T follicular helper cell (primary cell): ENCODE results near the gene TNNT3.
"Not testable (repeated sequence)": the region's sequence is repeated elsewhere in the genome, so short reads cannot be mapped to it uniquely, and the experiment has no call there.

Experiments used
- DNase-seq: peaks from one replicate; pipeline ENCODE4 v3.0.0-alpha.2; 2020; ENCODE audit warnings: low read depth

Gene TNNT3

DNA sequence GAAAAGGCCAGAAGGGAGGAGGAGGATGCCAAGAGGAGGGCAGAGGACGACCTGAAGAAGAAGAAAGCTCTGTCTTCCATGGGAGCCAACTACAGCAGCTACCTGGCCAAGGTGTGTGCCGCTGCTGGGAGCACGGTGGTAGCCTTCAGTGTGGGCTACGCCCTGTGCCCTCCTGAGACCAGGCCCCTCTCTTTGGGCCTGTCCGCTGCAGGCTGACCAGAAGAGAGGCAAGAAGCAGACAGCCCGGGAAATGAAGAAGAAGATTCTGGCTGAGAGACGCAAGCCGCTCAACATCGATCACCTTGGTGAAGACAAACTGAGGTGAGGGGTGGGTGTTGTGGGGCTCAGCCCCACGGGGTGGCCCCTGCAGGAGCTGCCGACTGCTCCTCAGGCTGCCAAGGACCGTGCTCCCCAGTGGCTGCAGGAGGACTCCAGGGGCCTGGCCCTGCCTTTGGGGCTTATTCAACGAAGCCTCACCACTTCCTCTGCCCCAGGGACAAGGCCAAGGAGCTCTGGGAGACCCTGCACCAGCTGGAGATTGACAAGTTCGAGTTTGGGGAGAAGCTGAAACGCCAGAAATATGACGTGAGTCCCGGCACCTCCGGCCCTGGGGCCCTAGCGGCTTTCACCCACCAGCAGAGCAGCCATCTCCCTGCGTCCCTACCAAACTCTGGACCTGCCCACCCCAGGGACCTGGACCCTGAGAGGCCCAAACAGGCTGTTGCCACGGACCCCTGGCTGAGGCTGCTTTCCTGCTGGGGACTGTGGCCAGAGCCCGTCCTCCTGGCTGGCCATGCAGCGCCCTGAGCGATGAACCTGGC lies 15.0 kb downstream of the TNNT3 start:
- DNase-seq: no peak

DNA sequence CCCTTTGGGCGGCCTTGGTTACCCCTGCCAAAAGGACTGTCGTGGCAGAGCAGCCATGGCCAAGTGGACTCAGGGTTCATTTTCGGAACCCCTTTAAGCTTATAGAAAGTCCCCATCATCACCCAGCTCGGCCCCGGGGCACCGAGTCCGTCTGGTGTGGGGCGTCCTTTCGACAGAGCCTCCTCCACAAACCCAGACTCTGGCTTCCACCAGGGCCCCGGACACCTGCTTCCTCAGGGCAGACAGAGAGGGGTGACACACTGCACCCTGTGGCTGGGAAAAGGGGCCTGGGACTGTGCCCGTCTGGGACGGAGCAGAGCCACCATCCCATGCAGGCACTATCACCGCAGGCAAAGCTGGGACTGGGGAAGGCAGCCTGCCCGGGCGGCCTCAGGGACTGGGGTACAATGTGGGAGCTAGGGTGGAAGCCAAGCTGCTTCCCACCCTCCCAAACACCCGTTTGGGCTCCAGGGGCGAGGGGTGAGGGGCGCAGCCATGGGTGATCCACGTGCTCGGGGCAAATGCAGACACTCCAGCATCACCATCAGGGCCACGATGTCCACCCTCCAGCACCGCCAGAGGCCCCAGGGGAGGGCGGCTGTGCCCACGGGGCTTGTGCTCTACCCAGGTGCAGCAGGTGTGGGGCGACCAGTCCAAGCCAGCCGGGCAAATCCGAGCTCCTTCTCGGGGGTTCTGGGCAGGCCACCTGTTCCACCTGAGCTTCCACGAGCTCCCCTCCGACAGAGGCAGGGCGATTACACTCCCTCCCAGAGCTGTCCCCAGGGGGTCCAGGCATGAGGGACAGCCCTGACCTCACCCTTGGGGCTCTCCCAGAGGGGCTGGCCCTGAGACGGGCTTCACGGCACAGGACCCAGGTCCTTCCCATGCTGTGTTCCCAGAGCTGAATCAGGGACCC lies 15.9 kb downstream of the TNNT3 start:
- DNase-seq: no peak

DNA sequence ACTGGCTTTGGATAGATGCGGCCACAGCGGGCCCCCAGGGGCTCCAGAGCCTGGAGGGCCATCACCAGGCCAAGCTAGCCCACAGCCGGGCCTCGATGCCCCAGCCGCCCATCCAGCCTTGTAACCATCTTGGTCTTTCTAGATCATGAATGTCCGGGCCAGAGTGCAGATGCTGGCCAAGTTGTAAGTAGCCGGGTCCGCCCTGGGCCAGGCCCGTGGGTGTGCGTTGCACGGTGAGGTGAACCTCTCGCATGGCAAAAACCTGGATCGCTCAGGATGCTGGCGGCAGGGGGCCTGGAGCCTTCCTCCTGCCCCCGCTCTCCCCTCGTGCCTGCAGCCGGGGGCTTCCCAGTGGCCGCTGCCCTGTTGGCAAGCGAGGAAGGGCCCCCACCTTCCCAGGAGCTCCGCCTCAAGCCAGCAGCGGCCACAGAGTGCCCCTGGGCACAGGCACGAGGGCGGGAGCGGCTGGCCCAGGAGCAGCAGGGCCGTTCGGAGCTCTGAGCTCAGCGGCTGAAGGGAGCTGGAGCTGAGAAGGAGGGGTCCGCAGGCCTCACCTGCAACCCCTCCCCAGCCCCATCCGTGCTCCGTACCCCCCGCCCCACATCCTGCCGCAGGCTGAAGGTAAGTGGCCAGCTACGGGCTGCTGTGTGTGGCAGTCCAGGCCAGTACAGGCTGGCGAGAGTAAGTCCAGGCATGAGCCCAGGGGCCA lies 16.7 kb downstream of the TNNT3 start:
- no peak for DNase-seq

DNA sequence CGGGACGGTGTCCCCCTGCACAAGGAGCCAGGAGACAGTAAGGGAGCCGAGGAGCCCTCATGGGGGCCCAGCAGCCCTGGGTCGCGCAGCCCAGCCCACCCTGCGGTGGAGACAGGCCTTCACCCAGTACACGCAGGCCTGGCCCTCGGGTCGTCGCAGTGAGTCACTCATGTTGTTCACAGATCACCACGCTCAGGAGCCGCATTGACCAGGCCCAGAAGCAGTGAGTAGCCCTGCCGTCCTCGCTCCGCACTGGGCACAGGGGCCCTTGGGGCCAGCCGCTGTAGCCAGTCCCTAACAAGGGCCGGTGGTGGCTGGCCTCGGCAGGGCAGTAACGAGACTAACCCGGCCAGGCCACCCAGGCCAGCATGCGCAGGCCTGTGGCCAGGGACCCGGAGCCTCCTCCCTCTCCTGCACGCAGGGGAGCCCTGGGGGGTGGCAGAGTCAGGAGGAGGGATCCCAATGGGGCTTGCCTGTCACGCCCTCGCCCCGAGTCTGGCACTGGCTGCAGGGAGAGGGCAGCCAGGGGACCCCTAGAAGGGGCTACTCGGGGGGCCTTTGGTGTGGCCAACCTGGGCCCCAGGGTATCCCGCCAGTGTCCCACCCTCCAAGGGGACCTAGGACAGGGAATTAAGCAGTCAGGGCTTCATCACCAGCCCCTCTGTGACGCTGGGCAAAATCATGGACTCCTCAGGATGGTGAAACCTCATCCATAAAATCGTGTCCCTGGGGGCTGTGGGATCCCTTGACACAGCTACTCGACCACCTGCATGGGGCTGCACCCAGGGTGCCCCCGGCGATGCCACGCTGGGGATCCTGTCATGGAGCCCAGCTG lies 17.5 kb downstream of the TNNT3 start:
- DNase-seq: no peak

DNA sequence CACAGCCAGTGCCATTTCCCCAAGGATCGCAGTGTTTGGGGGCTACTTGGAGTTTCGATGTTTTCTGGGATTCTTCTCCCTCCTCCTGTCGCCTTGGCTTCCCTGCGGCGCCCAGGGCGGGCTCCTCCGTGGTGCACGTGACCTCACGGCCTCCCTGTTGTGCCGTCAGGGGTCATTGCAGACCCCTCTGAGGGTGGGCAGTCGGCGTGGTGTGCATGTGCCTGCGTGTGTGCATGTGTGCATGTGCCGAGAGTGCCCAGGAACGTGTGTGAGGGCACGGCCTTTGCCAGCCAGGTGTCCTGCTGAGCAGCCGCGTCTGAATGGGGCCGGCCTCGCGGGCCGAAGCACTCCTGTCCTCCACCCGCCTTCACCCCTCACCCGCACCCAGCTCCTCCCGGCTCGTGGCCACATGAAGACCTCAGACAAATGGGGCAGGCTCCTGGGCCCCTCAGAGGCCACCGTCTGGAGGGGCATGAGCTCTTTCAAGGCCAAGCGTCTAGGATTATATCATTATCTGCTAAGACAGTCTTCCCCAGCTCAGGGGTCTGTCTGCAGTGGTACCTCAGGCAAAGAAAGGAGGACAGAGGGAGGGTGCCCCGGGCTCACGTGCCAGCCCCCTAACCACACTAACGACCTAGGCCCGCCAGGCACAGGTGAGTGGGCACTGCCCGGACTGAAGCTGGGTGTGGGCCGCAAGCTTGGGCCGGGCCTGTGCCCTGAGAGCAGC lies 18.3 kb downstream of the TNNT3 start:
- no peak for DNase-seq

DNA sequence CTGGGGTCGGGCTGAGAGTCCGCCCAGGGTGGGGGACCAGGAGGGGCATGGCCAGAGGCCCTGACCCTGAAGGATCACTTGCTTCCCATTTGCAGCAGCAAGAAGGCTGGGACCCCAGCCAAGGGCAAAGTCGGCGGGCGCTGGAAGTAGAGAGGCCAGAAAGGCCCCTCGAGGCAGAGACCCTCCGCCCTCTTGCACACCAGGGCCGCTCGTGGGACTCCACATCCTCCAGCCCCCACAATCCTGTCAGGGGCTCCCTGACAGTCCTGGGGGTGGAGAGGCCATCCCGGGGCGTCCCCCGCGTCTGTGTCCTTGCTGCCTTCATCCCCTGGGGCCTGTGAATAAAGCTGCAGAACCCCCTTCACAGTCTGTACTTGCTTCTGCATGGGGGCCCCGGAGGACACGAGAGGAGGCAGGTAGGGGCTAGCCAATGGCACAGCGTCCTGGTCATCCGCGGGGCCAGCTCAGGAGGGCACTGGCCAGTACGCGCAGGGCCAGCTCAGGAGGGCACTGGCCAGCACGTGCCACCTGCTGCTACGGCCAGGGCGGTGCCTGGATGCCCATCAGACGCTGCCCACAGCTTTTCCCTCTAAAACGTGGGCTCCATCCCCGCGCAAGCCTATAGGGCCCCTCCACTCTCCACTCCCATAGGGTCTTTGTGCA lies 19.0 kb downstream of the TNNT3 start:
- no peak for DNase-seq

DNA sequence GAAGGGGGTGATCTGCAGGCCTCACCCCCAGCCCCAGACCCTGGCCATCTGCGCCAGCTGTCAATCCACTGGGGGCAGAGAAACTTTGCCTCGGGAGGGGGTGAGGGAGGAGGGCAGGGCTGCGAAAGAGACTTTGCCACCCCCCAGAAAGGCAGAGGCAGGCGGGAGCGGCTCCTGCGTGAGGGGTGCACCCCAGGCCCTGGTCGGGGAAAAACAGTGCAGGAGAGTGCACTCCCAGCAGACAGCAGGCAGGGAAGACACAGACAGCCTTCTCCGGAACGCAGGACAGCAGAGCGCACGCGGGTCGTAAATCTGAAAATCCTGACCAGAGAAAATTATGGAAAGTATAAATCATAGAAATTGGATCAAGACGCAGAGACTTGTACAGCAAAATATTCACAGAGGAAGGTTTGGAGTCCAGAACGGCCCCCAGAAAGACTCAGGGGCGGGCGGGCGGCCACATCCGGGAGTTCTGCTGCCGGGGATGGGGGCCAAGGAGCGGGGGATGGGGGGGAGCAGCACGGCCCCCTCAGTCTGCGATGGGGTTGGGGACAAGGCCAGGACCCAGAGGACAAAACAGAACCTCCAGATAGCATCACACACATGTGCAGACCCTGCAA lies 19.6 kb downstream of the TNNT3 start:
- DNase-seq: no peak

DNA sequence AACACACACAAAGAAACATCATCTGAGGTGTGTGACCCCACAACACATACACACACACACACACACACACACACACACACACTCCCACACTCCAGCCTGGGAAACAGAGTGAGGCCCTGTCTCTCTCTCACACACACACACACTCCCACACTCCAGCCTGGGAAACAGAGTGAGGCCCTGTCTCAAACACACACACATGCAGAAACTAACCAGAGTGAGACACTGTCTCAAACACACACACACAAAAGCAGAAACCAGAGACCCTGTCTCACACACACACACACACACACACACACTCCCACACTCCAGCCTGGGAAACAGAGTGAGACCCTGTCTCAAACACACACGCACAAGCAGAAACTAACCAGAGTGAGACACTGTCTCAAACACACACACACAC lies 20.3 kb downstream of the TNNT3 start:
- not testable (repeated sequence) for DNase-seq

DNA sequence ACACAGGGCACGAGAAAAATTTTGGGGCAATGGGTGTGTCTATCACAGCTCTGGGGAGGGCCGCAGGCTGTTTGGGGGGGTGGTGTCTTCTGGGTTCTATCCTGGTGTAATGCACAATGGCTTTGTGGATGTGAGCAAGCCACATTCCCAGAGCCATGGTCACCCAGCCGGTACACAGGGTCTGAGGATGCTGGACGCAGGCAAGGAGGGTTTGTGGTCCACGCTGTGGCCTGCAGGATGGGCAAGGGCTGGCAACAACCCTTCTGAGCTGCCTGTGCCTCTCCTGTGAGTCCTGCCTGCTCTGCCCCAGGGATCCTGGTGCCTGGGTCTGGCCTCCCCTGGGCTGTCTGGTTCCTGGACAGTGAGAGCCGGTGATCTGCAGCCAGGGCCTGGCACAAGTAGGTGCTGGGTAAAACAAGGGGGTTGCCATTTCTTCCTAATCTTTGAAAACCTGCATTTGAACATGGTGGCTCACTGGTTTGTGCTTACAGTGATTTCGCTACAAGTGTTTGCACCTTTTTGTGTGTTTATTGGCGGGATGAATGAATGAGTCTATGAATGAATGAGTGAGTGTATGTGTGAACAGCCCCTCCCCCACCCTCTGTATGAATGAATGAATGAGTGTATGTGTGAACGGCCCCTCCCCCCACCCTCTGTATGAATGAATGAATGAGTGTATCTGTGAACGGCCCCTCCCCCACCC lies 23.2 kb downstream of the TNNT3 start:
- no peak for DNase-seq

DNA sequence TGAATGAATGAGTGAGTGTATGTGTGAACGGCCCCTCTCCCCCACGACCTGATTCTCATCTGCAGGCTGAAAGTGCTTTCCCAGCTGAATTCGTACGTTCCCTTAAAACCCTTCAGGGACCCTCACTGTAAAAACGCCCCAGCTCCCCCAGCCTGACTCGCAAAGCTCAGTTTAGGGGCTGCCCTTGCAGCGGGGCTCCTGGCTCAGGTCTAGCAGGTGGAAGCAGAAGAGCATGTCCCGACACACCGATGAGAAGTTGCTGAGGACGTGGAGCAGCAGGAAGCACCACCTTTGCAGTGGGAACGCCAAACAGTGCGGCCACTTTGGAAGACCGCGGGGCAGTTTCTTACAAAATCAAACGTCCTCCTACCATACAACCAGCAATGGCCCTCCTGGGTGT lies 24.1 kb downstream of the TNNT3 start:
- DNase-seq: no peak

DNA sequence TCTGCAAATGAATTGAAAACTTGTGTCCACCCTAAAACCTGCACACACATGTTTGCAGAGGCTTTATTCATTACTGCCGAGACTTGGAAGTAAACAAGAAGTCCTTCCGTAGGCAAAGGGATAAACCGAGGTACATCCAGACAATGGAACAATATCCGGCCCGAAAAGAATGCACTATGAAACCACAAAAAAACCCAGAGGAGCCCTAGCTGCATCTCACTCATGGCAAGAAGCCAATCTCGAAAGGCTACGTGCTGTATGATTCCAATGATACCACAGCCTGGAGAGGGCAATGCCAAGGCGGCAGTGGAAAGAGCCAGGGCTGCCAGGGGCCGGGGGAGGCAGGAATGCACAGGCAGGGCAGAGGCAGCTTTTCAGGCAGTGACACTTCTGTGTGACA lies 24.5 kb downstream of the TNNT3 start:
- DNase-seq: no peak

DNA sequence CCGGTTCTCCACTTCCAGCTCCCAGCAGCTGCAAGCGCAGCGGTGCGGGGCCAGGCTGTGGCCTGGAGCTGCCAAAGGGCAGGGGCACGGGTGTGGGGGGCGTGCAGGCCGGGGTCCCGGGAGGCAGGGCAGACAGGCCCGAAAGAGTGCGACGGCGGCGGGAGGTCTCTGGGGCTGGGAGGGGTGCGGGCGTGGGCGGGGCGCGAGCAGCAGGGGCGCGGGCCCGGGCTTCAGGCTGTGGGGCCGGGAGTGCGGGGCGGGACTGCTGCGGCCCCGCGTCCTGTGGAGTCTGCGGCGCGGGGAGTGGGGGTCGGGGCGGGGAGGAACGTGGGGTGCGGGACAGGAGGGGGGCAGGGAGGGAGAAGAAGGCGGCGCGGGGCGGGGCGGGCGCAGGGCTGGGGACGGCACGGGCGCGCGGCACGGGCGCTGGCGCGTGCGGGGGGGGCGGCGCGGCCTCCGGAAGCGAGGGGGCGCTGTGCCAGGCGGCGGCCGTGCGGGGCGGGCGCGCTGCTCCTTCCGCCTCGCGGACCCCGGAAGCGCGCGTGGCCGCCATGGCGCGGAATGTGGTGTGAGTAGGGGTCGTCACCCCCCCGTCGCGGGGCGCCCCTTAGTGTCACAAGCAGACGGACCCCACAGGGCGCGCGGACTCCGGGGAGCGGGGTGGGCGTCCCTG lies 27.4 kb downstream of the TNNT3 start, which contains the start of gene MRPL23:
Gene MRPL23 (plus strand): TSS at position 521 of the 673 bp plus-strand sequence. CDS start 31 bp downstream, at position 552.
- DNase-seq: peak; percentile 7

DNA sequence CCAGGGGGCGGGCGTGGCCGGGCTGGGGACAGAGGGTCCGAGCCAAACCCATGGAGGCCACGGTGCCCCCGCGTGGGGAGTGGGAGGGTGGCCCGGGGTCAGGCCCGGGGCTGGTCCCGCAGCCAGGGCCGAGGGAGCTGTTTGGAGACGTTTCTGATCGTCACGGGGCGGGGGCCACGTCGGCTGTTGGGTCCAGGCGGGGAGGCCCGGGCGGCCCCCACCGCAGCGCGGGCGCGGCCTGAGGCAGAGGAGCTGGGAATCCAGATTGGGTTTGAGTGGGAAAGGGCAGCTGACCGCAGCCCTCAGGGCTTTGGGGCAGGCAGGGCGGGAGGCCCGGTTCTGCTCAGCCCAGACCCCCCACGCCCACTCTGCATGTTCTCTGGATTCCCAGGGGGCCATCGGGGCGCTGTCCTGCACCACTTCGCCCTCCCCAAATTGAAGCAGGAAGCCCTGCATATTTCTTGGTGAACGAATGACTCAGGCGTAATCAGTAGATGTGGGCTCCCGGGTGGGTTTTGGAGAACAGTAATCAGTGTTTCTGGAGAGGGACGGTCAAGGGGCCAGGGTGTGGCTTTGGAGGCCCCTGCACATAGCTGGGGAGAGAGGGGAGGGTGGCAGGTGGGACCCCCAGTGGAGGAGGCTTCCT lies 28.2 kb downstream of the TNNT3 start:
- DNase-seq: no peak

DNA sequence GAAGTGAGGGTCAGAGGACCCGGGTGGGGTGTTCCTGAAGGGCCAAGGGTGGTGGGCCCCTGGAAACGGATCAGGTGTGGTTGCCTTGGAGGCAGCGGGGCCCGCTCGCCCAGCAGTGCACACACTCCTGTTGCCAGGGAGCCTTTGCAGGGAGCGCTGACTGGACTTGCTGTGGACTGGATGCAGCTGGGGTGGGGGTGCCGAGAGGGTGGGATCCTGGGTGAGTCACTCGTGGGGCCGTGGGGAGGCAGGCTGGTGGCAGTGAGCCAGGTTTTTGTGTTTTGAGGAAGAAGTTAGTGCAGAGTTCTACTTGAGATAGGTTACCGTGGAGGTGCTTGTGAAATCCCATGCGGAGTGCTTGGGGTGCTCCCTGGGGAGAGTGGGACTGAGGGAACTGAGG lies 28.9 kb downstream of the TNNT3 start:
- DNase-seq: no peak

DNA sequence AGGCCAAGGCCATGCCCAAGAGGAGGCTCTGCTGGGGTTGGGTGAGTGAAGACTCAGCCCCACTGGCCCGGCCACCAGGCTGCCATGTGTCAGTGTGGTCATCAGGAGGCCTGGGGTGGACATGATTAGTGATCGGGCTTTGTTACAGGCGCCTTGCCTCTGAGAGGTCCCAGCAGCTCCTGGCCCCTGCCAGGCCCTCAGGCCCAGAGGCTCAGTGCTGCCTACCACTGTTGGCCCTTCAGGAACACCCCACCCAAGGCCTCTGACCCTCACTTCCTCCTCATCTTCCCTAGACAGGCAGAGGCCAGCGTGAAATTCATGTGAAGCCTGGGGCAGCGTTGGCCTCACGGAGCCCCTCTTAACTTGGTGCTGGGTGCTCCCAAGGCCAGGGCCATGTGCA lies 29.8 kb downstream of the TNNT3 start:
- DNase-seq: no peak

DNA sequence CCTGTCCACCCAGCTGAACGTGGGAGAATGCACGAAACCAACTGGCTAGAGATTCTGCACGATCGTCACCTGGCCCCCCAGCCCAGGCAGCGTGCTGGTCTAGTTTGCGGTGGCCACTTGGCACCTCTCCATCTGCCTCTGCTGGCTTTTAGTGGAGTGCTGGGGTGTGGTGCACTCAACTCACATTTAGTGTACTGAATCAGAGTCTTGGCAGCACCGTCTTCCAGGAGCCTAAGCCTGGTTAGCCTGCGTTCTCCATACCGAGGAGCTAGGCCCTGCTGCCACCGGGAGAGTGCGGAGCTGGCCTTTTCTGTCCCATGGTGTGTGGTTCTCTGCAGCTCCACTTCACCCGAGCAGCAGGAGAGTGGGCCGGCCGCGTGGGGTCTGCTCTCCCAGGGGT lies 30.4 kb downstream of the TNNT3 start:
- DNase-seq: no peak

DNA sequence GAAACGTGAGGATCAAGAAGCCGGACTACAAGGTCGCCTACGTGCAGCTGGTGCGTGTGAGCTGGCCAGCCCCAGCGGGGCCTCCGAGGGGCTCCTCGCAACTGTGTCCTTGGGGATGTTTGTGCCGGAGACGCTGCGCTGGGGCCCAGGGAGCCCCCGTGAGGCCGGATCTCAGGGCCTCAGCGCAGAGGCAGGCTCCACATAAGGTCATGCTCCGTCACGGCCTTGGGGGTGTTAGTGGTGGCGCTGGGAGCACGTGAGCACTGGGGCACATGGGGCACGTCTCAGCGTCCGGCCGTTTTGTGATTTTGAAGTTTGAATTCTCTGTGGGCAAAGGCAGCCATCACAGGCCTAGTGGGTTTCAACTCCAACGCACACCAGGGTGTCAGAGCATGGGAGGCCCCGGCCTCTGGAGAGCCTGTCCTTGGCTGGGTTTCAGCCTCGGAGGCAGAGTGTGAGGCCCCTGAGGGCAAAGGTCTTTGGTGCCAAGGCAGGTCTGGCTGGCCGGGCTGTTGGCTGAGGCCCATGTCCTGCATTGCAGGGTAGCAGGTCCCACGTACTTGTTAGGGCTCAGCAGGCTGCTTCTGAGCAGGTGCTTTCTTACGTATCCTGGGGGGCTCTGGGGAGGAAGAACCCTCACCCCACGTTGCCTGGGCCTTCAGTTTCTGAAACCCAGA lies 33.4 kb downstream of the TNNT3 start:
- DNase-seq: no peak
